HEK293 (cell line): Measurements from ENCODE around the gene ZNF222.

Source experiments
- BCL11B ChIP-seq: fragments of 450-650 bp; formaldehyde crosslinking; IDR thresholded peaks from 2 replicates; pipeline ENCODE4 v1.5.1; 2016; ENCODE audit warnings: low read depth, missing biosample characterization, missing genetic modification characterization
- FEZF1 ChIP-seq: fragments of 450-650 bp; formaldehyde crosslinking; IDR thresholded peaks from 2 replicates; pipeline ENCODE4 v1.5.1; 2016; ENCODE audit warnings: missing biosample characterization, missing genetic modification characterization
- HOXD13 ChIP-seq: sonication (generic); formaldehyde crosslinking; IDR thresholded peaks from 2 replicates; pipeline ENCODE4 v1.8.0; 2022; ENCODE audit warnings: missing genetic modification reagents, borderline replicate concordance
- KLF10 ChIP-seq: fragments of 450-650 bp; IDR thresholded peaks from 2 replicates; pipeline ENCODE4 v1.5.1; 2018; ENCODE audit warnings: missing biosample characterization, mild to moderate bottlenecking, missing genetic modification characterization
- MEIS1 ChIP-seq: sonication (generic); formaldehyde crosslinking; IDR thresholded peaks from 2 replicates; pipeline ENCODE4 v1.8.1; 2022; ENCODE audit warnings: missing genetic modification reagents, mild to moderate bottlenecking, borderline replicate concordance
- MYNN ChIP-seq: fragments of 450-650 bp; formaldehyde crosslinking; IDR thresholded peaks from 2 replicates; pipeline ENCODE4 v1.5.1; 2016; ENCODE audit warnings: missing biosample characterization, missing genetic modification characterization, borderline replicate concordance
- MZF1 ChIP-seq: fragments of 450-650 bp; formaldehyde crosslinking; IDR thresholded peaks from 2 replicates; pipeline ENCODE4 v1.5.1; 2017; ENCODE audit warnings: missing biosample characterization, missing genetic modification characterization, borderline replicate concordance
- SCRT2 ChIP-seq: fragments of 450-650 bp; formaldehyde crosslinking; IDR thresholded peaks from 2 replicates; pipeline ENCODE4 v1.5.1; 2016; ENCODE audit warnings: missing biosample characterization, missing genetic modification characterization
- SP7 ChIP-seq: fragments of 450-650 bp; formaldehyde crosslinking; IDR thresholded peaks from 2 replicates; pipeline ENCODE4 v1.5.1; 2016; ENCODE audit warnings: missing biosample characterization, missing genetic modification characterization
- ZFP69B ChIP-seq: fragments of 450-650 bp; formaldehyde crosslinking; IDR thresholded peaks from 2 replicates; pipeline ENCODE4 v1.5.1; 2016; ENCODE audit warnings: missing biosample characterization, missing genetic modification characterization
- ZNF354C ChIP-seq: fragments of 450-650 bp; formaldehyde crosslinking; IDR thresholded peaks from 2 replicates; pipeline ENCODE4 v1.5.1; 2016; ENCODE audit warnings: missing biosample characterization, missing genetic modification characterization, low read depth, borderline replicate concordance
- ZNF391 ChIP-seq: fragments of 450-650 bp; formaldehyde crosslinking; IDR thresholded peaks from 2 replicates; pipeline ENCODE4 v1.5.1; 2016; ENCODE audit warnings: low read depth, missing biosample characterization, missing genetic modification characterization, borderline replicate concordance
- ZNF529 ChIP-seq: fragments of 450-650 bp; formaldehyde crosslinking; IDR thresholded peaks from 2 replicates; pipeline ENCODE4 v1.5.1; 2017; ENCODE audit warnings: missing genetic modification characterization, missing biosample characterization; ENCODE audit not compliant: insufficient replicate concordance
- ZNF610 ChIP-seq: fragments of 450-650 bp; formaldehyde crosslinking; IDR thresholded peaks from 2 replicates; pipeline ENCODE4 v1.5.1; 2016; ENCODE audit warnings: missing biosample characterization, missing genetic modification characterization, borderline replicate concordance
- ZNF623 ChIP-seq: fragments of 450-650 bp; formaldehyde crosslinking; IDR thresholded peaks from 2 replicates; pipeline ENCODE4 v1.5.1; 2016; ENCODE audit warnings: missing biosample characterization, missing genetic modification characterization
- ZNF654 ChIP-seq: fragments of 450-650 bp; formaldehyde crosslinking; IDR thresholded peaks from 2 replicates; pipeline ENCODE4 v1.5.1; 2016; ENCODE audit warnings: low read depth, missing biosample characterization, missing genetic modification characterization
- ZNF660 ChIP-seq: fragments of 450-650 bp; IDR thresholded peaks from 2 replicates; pipeline ENCODE4 v1.5.1; 2018; ENCODE audit warnings: missing biosample characterization, mild to moderate bottlenecking, missing genetic modification characterization
- ZNF76 ChIP-seq: fragments of 450-650 bp; formaldehyde crosslinking; IDR thresholded peaks from 2 replicates; pipeline ENCODE4; 2016; ENCODE audit warnings: low read depth, missing biosample characterization, missing genetic modification characterization, borderline replicate concordance
- ZNF776 ChIP-seq: fragments of 450-650 bp; formaldehyde crosslinking; IDR thresholded peaks from 2 replicates; pipeline ENCODE4 v1.5.0; 2017; ENCODE audit warnings: missing biosample characterization, missing genetic modification characterization, borderline replicate concordance
- ZNF785 ChIP-seq: fragments of 450-650 bp; formaldehyde crosslinking; IDR thresholded peaks from 2 replicates; pipeline ENCODE4 v1.5.1; 2016; ENCODE audit warnings: missing biosample characterization, missing genetic modification characterization
- ZNF830 ChIP-seq: fragments of 450-650 bp; IDR thresholded peaks from 2 replicates; pipeline ENCODE4 v1.5.0; 2018; ENCODE audit warnings: missing biosample characterization, missing genetic modification characterization, low read depth, mild to moderate bottlenecking, moderate library complexity
- TF ChIP-seq, protein P1 (sequence below): fragments of 450-650 bp; formaldehyde crosslinking; IDR thresholded peaks from 2 replicates; pipeline ENCODE4 v1.5.1; 2017; ENCODE audit warnings: missing biosample characterization, mild to moderate bottlenecking, missing genetic modification characterization, moderate library complexity
- TF ChIP-seq, protein P2 (sequence below): fragments of 450-650 bp; formaldehyde crosslinking; IDR thresholded peaks from 2 replicates; pipeline ENCODE4 v1.5.1; 2017; ENCODE audit warnings: missing biosample characterization, missing genetic modification characterization
- TF ChIP-seq, protein P3 (sequence below): fragments of 450-650 bp; formaldehyde crosslinking; IDR thresholded peaks from 2 replicates; pipeline ENCODE4 v1.5.1; 2016; ENCODE audit warnings: missing biosample characterization, missing genetic modification characterization
- TF ChIP-seq, protein P4 (sequence below): fragments of 450-650 bp; formaldehyde crosslinking; IDR thresholded peaks from 2 replicates; pipeline ENCODE4 v1.5.1; 2016; ENCODE audit warnings: missing biosample characterization, missing genetic modification characterization
- TF ChIP-seq, protein P5 (sequence below): fragments of 450-650 bp; formaldehyde crosslinking; IDR thresholded peaks from 2 replicates; pipeline ENCODE4 v1.5.1; 2016; ENCODE audit warnings: missing biosample characterization, missing genetic modification characterization, borderline replicate concordance
- TF ChIP-seq, protein P6 (sequence below): fragments of 450-650 bp; formaldehyde crosslinking; IDR thresholded peaks from 2 replicates; pipeline ENCODE4 v1.5.1; 2017; ENCODE audit warnings: missing biosample characterization, missing genetic modification characterization

Gene ZNF222

DNA sequence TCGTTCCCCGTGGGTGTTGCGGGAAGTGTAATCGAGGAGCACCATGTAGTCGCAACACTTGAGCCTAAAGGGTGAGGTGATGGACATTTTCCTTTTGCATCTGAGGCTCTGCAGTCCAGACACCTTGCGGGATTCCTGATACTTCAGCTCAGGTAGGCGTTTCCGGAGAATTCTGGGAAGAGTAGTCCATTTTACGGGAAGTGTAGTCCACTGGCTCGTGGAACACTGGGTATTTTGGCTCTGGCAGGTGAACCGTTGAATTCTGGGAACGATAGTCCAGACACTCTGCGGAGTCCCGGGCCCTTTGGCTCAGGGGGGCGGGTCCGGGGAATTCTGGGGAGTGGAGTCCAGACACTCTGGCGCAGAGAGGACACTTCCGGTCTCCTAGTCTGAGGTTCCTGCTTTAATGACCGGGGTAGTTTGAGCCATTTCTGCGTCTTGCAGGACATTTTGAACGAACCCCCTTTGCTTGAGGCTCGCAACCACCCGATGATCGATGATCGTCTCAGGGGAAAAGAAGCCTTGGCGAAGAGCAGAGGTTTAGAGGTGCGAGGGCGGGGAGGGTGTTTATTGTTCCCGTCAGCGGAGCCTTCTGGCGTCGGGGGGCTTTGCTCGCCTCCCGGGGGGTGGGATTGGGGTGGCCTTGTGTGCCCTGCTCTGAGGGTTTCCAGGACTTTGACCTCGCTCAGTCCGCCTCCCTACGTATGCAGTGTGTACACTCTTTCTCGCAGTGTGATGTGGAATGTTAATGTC, 26.6 kb downstream of the ZNF222 start, which contains the start of gene ZNF223 (continued):
- TF ChIP-seq FEZF1 (tag by site-specific recombination), result no peak
- peak; percentile 69 for TF ChIP-seq BCL11B (tag by site-specific recombination)
- TF ChIP-seq, protein P1, sequence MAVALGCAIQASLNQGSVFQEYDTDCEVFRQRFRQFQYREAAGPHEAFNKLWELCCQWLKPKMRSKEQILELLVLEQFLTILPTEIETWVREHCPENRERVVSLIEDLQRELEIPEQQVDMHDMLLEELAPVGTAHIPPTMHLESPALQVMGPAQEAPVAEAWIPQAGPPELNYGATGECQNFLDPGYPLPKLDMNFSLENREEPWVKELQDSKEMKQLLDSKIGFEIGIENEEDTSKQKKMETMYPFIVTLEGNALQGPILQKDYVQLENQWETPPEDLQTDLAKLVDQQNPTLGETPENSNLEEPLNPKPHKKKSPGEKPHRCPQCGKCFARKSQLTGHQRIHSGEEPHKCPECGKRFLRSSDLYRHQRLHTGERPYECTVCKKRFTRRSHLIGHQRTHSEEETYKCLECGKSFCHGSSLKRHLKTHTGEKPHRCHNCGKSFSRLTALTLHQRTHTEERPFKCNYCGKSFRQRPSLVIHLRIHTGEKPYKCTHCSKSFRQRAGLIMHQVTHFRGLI (tag by site-specific recombination), result no peak; the same call in 1 of the 2 replicates
- no peak for TF ChIP-seq MEIS1 (CRISPR knock-in tag)
- peak; percentile 21; the same call in 1 of the 2 replicates for TF ChIP-seq ZNF623
- peak; percentile 78 for TF ChIP-seq SP7 (tag by site-specific recombination)
- TF ChIP-seq ZNF391 (tag by site-specific recombination), result 0 out of 2 replicates have a peak, but pooled peaks have one; percentile 10
- TF ChIP-seq HOXD13 (CRISPR knock-in tag), result no peak
- no peak for TF ChIP-seq ZNF830 (tag by site-specific recombination)
- TF ChIP-seq ZNF660 (tag by site-specific recombination), result peak; percentile 94
- TF ChIP-seq, protein P2, sequence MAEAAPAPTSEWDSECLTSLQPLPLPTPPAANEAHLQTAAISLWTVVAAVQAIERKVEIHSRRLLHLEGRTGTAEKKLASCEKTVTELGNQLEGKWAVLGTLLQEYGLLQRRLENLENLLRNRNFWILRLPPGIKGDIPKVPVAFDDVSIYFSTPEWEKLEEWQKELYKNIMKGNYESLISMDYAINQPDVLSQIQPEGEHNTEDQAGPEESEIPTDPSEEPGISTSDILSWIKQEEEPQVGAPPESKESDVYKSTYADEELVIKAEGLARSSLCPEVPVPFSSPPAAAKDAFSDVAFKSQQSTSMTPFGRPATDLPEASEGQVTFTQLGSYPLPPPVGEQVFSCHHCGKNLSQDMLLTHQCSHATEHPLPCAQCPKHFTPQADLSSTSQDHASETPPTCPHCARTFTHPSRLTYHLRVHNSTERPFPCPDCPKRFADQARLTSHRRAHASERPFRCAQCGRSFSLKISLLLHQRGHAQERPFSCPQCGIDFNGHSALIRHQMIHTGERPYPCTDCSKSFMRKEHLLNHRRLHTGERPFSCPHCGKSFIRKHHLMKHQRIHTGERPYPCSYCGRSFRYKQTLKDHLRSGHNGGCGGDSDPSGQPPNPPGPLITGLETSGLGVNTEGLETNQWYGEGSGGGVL, result no peak
- no peak for TF ChIP-seq ZNF776
- TF ChIP-seq MZF1 (tag by site-specific recombination), result no peak; the same call in 1 of the 2 replicates
- peak; percentile 97 for TF ChIP-seq SCRT2 (tag by site-specific recombination)
- no peak for TF ChIP-seq ZFP69B (tag by site-specific recombination)
- TF ChIP-seq ZNF610 (tag by site-specific recombination), result peak; percentile 67; the same call in 1 of the 2 replicates
- no peak for TF ChIP-seq ZNF354C
- TF ChIP-seq ZNF785, result peak; percentile 63; the same call in 1 of the 2 replicates
- TF ChIP-seq, protein P3, sequence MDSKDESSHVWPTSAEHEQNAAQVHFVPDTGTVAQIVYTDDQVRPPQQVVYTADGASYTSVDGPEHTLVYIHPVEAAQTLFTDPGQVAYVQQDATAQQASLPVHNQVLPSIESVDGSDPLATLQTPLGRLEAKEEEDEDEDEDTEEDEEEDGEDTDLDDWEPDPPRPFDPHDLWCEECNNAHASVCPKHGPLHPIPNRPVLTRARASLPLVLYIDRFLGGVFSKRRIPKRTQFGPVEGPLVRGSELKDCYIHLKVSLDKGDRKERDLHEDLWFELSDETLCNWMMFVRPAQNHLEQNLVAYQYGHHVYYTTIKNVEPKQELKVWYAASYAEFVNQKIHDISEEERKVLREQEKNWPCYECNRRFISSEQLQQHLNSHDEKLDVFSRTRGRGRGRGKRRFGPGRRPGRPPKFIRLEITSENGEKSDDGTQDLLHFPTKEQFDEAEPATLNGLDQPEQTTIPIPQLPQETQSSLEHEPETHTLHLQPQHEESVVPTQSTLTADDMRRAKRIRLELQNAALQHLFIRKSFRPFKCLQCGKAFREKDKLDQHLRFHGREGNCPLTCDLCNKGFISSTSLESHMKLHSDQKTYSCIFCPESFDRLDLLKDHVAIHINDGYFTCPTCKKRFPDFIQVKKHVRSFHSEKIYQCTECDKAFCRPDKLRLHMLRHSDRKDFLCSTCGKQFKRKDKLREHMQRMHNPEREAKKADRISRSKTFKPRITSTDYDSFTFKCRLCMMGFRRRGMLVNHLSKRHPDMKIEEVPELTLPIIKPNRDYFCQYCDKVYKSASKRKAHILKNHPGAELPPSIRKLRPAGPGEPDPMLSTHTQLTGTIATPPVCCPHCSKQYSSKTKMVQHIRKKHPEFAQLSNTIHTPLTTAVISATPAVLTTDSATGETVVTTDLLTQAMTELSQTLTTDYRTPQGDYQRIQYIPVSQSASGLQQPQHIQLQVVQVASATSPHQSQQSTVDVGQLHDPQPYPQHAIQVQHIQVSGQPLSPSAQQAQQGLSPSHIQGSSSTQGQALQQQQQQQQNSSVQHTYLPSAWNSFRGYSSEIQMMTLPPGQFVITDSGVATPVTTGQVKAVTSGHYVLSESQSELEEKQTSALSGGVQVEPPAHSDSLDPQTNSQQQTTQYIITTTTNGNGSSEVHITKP (tag by site-specific recombination), result peak; percentile 95
- TF ChIP-seq KLF10 (tag by site-specific recombination), result peak; percentile 62
- TF ChIP-seq ZNF529, result no peak
- TF ChIP-seq, protein P4, sequence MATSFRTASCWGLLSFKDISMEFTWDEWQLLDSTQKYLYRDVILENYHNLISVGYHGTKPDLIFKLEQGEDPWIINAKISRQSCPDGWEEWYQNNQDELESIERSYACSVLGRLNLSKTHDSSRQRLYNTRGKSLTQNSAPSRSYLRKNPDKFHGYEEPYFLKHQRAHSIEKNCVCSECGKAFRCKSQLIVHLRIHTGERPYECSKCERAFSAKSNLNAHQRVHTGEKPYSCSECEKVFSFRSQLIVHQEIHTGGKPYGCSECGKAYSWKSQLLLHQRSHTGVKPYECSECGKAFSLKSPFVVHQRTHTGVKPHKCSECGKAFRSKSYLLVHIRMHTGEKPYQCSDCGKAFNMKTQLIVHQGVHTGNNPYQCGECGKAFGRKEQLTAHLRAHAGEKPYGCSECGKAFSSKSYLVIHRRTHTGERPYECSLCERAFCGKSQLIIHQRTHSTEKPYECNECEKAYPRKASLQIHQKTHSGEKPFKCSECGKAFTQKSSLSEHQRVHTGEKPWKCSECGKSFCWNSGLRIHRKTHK (tag by site-specific recombination), result no peak
- TF ChIP-seq, protein P5, sequence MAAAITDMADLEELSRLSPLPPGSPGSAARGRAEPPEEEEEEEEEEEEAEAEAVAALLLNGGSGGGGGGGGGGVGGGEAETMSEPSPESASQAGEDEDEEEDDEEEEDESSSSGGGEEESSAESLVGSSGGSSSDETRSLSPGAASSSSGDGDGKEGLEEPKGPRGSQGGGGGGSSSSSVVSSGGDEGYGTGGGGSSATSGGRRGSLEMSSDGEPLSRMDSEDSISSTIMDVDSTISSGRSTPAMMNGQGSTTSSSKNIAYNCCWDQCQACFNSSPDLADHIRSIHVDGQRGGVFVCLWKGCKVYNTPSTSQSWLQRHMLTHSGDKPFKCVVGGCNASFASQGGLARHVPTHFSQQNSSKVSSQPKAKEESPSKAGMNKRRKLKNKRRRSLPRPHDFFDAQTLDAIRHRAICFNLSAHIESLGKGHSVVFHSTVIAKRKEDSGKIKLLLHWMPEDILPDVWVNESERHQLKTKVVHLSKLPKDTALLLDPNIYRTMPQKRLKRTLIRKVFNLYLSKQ, result no peak
- TF ChIP-seq ZNF76 (tag by site-specific recombination), result peak; percentile 100
- TF ChIP-seq, protein P6, sequence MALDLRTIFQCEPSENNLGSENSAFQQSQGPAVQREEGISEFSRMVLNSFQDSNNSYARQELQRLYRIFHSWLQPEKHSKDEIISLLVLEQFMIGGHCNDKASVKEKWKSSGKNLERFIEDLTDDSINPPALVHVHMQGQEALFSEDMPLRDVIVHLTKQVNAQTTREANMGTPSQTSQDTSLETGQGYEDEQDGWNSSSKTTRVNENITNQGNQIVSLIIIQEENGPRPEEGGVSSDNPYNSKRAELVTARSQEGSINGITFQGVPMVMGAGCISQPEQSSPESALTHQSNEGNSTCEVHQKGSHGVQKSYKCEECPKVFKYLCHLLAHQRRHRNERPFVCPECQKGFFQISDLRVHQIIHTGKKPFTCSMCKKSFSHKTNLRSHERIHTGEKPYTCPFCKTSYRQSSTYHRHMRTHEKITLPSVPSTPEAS (tag by site-specific recombination), result peak; percentile 11; the same call in 1 of the 2 replicates
- no peak for TF ChIP-seq MYNN (tag by site-specific recombination)
- no peak for TF ChIP-seq ZNF654
